Nephron (organoid): ENCODE measurements around the gene GADD45B.
"Not testable (repeated sequence)": the region's sequence is repeated elsewhere in the genome, so short reads cannot be mapped to it uniquely, and the experiment has no call there.

Experiments used
- H3K27ac Mint-ChIP-seq, 3 experiments: 2 replicates each; pipeline ENCODE4 v1.8.0; 2020; ENCODE audit warnings: mixed read lengths in 3 of 3, mild to moderate bottlenecking in 2 of 3, moderate library complexity in 1 of 3
- H3K27me3 Mint-ChIP-seq: 2 replicates; pipeline ENCODE4 v1.8.0; 2021; ENCODE audit warnings: low read depth, mild to moderate bottlenecking, moderate library complexity, mixed read lengths
- H3K36me3 Mint-ChIP-seq: 2 replicates; pipeline ENCODE4 v1.8.0; 2020; ENCODE audit warnings: low read depth, mixed read lengths
- H3K4me1 Mint-ChIP-seq: 2 replicates; pipeline ENCODE4 v1.8.0; 2020; ENCODE audit warnings: mixed read lengths
- H3K4me3 Mint-ChIP-seq, 3 experiments: 2 replicates each; pipeline ENCODE4 v1.8.0; 2020; ENCODE audit warnings: mild to moderate bottlenecking in 3 of 3, mixed read lengths in 3 of 3, moderate library complexity in 2 of 3
- H3K9me3 Mint-ChIP-seq: 2 replicates; pipeline ENCODE4 v1.8.0; 2020; ENCODE audit warnings: mixed read lengths
- CTCF ChIP-seq, 3 experiments: fragments of 200-600 bp; sonication (generic); IDR thresholded peaks; one replicate each; pipeline ENCODE4 v1.5.0; 2021; ENCODE audit warnings: antibody characterized with exemption in 3 of 3; ENCODE audit not compliant: unreplicated experiment in 3 of 3

Gene GADD45B

GRCh38 chr19:2512523-2513431, 36.9 kb downstream of the GADD45B start:
- no peak for TF ChIP-seq CTCF (IDR thresholded peaks at IDR 0.05; ENCODE audit: unreplicated experiment in 3 of 3)
- Mint-ChIP-seq H3K4me1 (peaks cover 4% of the 10 kb centered on the region), H3K4me3 (no peak overlapping the region), H3K27me3 (peaks cover 15% of the 10 kb centered on the region), H3K27ac (no peak overlapping the region), H3K9me3 (no peaks in the 10 kb centered on the region), H3K36me3 (no peaks in the 10 kb centered on the region)

GRCh38 chr19:2514981-2515518, 39.1 kb downstream of the GADD45B start:
- Mint-ChIP-seq H3K36me3 (no peaks in the 10 kb centered on the region), H3K27me3 (peaks cover 15% of the 10 kb centered on the region), H3K4me3 (no peak overlapping the region), H3K4me1 (peaks cover 4% of the 10 kb centered on the region), H3K27ac (no peak overlapping the region), H3K9me3 (no peaks in the 10 kb centered on the region)
- no peak for TF ChIP-seq CTCF (IDR thresholded peaks at IDR 0.05; ENCODE audit: unreplicated experiment in 3 of 3)

GRCh38 chr19:2516727-2517126, 40.8 kb downstream of the GADD45B start:
- Mint-ChIP-seq H3K36me3 (no peaks in the 10 kb centered on the region), H3K4me1 (no peaks in the 10 kb centered on the region), H3K9me3 (no peaks in the 10 kb centered on the region), H3K4me3 (no peak overlapping the region), H3K27ac (no peak overlapping the region), H3K27me3 (peaks cover 15% of the 10 kb centered on the region)
- no peak for TF ChIP-seq CTCF (IDR thresholded peaks at IDR 0.05; ENCODE audit: unreplicated experiment in 3 of 3)

- Mint-ChIP-seq H3K27me3 (peaks cover 15% of the 10 kb centered on the region), H3K36me3 (no peaks in the 10 kb centered on the region), H3K9me3 (no peaks in the 10 kb centered on the region), H3K27ac (no peak overlapping the region), H3K4me1 (no peaks in the 10 kb centered on the region), H3K4me3 (no peak overlapping the region)
- TF ChIP-seq CTCF (IDR thresholded peaks at IDR 0.05; ENCODE audit: unreplicated experiment in 3 of 3) = no peak
Observed at GRCh38 chr19:2517881-2518601, 42.1 kb downstream of the GADD45B start.

- not testable (repeated sequence) for H3K9me3 Mint-ChIP-seq, H3K36me3 Mint-ChIP-seq, H3K27ac Mint-ChIP-seq, H3K4me1 Mint-ChIP-seq, H3K4me3 Mint-ChIP-seq
- H3K27me3 Mint-ChIP-seq = peaks cover 12% of the 10 kb centered on the region
Observed at GRCh38 chr19:2518856-2519255, 42.9 kb downstream of the GADD45B start.

GRCh38 chr19:2519482-2519881, 43.6 kb downstream of the GADD45B start:
- Mint-ChIP-seq H3K4me3 (no peak overlapping the region), H3K27ac (no peak overlapping the region), H3K36me3 (no peaks in the 10 kb centered on the region), H3K4me1 (peaks cover 11% of the 10 kb centered on the region), H3K9me3 (no peaks in the 10 kb centered on the region), H3K27me3 (peaks cover 12% of the 10 kb centered on the region)
- no peak for TF ChIP-seq CTCF (IDR thresholded peaks at IDR 0.05; ENCODE audit: unreplicated experiment in 3 of 3)
